Activated CD8-positive, alpha-beta memory T cell treated with anti-CD3 and anti-CD28 coated beads for 4 hours (primary cell): ENCODE measurements around the gene ARL14EPL.

ENCODE experiments used
- DNase-seq, 2 donors: peaks; one replicate each; pipeline ENCODE4 v3.0.0-alpha.2; 2020; ENCODE audit warnings: low read depth in 2 of 2

Gene ARL14EPL

DNA sequence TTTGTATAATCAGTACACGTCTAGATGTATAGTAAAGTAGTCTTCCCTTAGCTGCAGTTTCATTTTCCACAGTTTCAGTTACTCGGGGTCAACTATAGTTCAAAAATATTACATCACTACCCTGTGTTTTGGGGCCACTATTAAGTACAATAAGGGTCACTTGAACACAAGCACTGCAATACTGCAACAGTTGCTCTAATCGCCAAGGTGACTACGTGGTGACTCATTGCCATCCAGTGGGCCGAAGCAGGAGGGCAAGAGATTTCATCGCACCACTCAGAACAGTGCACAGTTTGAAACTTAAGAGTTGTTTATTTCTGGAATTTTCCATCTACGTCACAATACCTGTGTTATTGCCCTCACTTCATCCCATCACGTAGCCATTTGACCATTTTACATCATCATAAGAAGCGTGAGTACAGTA is at the start of gene ARL14EPL:
ARL14EPL (plus strand) TSS at position 379 of the 424 bp plus-strand sequence. CDS start 18,994 bp downstream, outside the sequence.
- no peak for DNase-seq

DNA sequence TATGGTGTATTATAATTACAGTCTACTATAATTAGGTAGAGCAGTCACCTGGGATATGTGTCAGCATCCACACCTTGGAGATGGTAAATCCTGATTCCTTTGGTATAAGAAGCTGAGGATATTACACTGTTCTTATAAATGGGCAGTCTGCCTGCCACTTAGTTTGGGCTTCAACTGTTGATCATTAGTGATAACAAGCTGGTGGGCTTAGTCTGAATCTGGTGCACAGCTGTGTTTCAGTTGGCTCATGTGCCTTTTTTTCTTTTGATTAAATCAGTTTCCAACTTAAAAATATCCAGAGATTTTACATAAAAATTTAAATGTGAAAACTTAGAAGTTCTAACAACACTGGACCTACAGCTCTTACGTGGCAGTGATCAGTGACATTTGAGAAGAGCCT is 48.8 kb upstream of the ARL14EPL start:
- DNase-seq, result no peak

DNA sequence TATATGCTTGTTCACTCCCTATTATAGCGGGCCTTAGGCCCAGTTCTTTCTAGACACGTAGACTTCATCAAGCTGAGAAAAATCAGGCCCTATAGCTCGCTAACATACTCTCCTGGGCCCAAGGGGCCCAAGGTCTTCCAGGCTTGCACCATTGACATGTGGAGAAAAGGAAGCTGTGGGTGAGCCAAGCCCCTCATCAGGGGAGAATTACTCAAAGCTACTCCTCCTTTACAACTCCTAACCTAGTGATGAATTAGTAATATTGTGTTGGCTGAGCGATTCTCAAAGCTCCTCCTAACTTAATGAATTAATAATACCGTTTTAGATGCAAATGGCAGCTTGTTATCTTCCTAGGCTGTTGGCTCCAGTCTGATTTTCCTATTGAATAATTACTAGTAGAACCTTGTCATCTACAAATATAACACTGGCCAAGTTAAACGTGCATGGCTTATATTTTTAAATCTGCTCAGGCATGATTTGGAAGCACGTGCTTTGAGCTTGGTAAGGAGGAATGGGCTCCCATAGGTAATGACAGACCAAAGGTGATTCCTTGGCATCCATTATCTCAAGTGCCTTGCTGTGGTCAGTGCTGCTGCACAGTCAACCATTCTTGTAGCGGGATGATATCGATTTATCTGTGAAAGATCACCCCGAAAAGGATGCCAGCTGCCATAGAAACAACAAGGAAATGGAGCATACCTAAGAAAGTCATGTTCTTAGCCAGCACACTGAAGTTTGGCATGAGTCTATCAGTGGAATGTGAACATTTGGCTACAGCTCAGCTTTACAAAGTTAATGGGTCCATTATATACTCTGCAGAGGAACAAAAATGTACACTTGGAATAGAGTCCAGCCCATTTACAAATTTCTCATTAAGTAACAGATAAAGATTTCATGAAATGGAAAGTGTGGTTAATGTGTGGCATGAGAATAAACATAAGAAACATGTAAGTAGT is 46.2 kb upstream of the ARL14EPL start:
- DNase-seq, result no peak

DNA sequence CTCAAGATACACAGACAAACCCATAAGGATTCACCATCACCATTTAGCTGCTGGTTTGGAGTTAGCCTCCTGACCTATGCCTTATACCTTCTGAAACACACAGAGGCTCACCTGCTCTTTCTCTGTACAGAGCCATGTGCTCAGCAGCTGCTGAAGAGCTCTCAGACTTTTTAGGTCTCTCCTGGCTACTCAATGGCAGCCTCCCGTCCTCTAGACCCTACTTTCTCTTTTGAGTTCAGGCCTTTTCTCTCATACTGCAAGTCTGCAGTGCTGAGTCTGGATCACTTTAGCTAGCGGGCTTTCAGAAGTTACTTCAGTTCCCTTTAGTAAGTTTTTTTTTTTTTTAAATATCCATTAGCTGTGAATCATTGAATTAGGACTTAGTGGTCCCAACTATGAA is 44.3 kb upstream of the ARL14EPL start:
- no peak for DNase-seq

DNA sequence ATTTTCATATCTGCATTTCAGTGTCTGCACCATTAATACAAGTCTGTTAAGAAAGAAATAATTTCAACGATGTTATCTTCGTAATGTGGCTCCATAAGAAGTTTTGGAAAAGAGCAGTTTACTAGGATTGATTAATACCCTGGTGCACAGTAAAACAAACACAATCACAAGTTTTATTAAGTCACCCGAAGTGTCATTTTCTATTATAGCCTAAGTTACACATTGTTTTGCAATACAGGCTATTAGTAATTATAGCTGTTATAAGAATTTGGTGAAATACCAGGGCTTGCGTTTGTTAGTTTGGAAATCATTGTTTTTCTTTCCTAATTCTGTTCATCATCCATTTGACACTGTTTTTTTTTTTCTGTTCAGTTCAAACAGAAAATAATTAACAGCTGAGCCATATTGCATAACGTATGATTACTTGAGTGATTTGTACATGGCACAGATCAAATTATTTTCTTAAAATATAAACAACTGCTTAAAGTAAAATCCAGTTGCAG is 39.4 kb upstream of the ARL14EPL start:
- no peak for DNase-seq

DNA sequence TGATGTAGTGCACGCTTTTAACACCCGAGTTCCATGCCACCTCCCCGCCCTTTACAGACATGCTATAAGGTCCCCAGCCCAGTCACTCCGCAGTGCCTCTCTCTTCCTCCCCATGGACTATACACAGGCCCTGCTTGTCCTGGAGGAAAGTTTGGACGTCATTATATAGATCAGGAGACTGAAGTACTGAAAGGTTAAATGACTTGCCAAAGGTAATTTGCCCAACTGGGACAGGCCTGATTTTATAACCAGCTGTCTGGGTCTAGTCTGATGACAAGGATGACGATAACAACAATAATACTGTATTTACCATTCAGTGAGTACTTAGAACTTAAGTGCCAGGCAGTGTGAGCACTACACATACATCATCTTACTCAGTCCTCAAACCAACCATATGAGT is 36.9 kb upstream of the ARL14EPL start:
- no peak for DNase-seq

DNA sequence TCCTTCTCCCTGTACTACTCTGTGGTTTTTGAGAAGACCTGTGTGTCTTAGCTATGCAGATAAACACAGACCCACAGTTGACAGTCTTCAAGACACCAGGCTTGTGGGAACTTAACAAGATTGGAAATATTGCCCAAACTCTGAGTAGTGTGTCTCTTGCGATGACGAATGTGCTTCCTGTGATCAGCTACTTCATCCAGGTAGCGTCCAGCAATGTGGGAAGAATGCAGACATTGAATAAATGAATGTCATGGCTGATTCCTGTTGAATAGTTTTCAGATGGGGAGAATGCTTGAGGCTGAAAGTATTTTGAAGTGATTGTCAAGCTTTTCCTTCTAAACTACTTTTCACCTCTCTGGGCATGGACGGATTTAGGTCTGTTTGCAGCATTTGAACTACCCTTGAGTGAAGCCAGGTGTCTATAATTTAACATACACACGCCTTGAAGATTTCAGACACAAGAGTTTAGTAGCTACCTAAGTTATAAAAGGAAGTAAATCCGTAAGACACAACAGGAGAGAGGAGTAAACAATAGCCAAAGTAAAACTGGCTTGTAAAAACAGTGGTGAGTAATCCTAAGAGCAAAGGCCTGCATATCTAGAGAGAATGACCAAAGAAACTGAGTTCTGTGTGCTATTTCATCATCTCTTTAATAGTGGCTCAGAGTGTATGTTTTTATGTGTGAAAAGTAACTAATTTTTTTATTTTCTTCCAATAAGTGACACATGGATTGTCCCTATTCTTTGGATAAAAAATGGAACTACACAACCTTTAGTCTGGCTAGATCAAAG is 30.0 kb upstream of the ARL14EPL start:
- no peak for DNase-seq

DNA sequence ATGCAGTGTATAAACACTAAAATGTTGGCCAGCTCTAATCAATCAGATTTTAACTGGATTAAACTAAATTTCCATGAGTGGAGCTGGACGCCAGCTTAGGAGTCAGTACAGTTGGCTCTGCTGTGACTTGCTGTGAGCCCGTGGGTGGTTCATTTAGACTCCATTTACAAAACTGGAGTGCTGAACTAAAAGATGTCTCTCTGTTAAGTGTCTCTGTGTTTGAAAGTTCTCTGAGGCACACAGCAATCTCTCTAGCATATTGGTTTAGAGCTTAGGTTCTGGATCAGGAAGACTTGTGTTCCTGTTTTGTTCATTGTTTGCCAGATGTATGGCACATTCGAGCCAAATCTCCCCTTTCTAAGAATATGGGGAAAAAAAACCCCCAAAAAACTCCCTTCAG is 28.0 kb upstream of the ARL14EPL start:
- DNase-seq, result no peak

DNA sequence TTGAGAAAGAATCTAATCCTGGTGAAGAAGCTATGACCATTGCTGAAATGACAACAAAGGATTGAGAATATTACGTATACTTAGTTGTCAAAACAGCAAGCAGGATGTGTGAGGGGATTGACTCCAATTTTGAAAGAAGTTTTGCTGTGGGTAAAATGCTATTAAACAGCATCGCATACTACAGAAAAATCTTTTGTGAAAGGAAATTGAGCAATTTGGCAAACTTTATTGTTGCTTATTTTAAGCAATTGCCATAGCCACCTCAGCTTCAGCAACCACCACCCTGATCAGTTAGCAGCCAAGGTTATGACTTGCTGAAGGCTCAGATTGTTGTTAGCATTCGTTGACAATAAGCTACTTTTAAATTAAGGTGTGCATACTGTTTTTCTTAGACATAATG is 22.5 kb upstream of the ARL14EPL start:
- no peak for DNase-seq

DNA sequence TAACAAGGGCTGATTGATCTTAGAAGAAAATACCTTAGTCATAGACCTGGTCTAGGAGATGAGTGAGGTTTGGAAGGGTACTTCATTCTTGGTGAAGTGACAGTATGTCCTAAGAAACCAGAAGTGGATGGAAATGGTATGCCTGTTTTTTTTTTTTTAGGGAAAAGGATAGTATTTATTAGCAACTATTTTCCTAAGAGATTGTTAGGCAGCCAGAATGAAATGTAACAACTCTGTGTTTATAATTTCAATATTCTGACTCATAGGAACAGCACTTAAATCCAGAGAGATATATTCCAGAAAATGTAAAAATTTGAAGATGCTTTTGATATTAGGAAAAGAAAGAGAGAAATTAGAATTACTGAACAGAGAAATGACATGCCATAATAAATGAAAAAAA is 21.2 kb upstream of the ARL14EPL start:
- no peak for DNase-seq

DNA sequence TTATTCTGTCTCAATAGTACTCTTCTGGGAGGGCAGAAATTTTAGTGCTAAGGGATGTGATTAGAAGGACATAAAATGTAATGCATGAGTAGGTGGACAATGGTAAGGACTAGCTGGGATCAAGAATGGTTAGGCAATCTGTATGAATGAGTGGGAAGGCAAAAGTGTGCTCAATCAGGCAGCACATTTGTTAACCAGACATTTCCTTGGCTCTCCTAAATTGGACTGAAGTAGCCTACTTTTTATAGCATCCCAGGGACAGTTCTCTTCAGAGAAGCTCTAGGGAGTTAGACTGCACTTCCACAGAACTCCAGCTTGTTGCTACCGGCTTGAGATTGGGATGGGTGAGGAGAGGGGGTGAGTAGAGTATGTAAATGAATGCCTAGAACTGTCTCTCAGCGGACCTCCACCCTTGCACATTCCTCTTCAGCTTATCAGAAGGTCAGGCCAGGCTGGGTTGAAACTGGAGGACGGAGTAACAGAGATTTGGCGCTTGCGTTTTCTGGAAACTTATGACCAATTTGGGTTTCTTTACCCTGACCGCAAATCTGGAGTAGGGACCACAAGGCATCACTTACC is 19.0 kb upstream of the ARL14EPL start:
- DNase-seq, result no peak

DNA sequence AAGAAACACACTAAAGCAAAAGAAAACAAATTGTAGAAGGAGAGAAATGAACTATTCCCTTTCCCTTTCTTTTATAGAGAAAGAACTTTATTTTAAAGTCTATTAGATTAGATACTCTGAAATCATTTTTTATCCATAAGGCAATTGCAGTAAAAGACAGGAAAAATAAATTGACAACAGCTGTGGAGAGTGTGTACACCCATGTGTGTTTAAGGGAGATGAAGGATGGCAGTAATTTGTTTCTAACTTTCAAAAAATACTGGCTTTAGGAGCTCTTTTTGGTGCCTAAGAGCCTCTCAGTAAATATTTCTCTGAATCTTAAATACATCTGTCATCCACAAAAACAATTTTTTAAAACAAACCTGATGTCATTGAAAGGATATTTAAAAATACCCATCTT is 18.3 kb upstream of the ARL14EPL start:
- no peak for DNase-seq

DNA sequence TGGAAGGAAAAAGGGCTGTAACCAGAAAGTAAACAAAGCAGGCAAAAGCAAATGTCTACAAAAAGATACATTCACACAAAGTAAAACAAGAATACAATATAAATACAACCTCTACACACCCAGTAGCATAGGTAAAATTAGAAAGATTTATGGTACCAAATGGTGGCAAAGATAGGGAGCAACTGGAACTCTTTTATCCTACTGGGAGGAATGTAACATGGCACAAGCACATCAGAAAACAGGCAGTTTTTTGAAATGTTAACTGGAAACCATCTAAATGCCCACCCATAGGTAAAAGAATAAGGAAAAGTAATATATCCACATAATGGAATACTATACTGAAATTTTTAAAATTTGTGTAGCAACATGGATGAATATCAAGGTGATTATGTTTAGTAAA is 8.7 kb upstream of the ARL14EPL start:
- no peak for DNase-seq

DNA sequence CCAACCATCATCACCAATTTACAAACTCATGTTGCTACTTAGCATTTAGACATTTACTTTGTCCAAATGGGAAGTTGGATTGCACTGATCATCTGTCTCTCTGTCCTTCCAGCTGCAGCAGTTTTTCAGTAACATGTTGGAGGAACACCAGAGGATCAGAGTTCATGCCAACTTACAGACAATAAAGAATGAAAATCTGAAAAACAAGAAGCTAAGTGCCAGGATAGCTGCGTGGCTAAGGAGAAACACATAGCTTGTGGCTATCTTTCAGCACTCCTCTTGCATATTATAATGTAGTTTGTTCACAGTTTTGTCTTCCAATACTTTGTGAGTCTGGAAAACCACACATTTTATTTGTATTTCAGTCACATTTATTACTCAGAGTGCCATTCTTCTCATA is 6.4 kb upstream of the ARL14EPL start:
- DNase-seq, result no peak

DNA sequence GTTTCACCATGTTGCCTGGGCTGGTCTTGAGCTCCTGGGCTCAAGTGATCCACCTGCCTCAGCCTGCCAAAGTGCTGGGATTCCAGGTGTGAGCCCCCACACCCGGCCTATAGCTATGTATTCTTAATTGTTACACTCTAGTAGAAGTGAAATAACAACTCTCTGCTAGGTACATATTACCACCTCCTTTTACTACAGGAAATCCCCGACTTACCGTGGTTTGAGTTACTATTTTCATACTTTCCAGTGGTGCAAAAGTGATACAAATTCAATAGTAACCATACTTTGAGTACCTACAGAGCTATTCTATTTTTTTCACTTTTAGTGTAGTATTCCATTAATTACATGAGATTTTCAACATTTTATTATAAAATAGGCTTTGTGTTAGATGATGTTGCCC is 719 bp downstream of the ARL14EPL start:
- DNase-seq, result no peak

DNA sequence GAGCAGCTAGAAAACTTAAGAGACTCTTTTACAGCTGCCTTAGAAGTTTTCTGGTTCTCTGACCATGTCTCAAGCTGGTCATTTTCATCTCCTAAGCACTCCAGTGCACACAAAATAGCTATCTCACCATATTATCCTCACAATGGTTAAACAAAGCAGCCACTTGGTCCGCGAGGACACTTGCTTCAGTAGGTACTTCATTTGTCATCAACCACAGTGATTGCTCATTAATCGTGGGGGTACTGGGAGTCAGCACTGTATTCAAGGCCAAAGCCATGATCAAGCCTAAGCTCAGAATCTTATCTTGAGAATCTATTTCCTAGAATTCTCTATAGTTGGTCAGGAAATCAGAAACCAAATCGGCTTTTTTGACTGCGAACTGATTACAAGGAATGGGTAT is 2.9 kb downstream of the ARL14EPL start:
- DNase-seq, result no peak

DNA sequence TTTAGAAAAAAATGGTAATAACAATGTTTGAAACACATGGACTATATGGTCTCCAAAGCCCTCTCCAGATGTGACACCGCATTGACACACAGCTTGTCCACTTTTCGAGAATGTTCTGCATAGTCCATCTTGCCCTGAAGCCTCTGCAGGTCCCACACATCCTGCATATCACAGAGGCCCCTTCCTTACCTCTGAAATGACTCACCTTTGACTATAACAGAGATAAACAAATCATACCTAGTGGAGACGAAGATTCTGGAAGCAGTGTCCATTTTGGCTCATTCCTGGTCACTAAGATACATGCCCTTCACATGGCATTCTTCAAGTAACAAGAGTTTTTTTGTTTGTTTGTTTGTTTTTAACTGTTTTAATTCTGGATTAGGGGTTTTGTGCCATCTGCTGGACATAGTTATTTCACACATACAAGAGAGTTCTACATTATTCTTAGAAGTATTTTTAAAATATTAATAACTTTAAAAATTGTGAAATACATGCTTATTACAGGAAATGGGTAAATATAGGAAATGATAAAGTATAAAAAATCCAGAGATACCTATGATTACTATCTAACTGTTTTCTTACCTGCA is 5.1 kb downstream of the ARL14EPL start:
- DNase-seq, result no peak

DNA sequence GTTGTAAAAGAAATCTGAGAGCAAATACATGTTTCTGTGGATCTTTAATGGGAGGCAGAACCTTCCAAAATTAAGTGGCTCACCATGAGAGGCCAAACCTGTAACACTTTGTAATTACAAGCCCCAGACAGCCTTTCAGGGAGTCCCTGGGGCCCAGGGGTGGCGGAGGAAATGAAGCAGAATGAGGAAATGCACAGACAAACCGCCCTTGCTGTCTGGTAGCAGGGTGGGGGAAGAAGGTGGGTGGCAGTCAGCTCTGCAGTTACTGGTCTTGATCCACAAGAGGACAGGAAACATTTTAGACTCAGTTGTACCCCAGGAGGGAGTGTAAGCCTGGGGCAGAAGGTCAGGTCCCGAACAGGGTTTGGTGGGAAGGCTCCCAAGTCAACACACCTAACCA is 6.5 kb downstream of the ARL14EPL start:
- no peak for DNase-seq

DNA sequence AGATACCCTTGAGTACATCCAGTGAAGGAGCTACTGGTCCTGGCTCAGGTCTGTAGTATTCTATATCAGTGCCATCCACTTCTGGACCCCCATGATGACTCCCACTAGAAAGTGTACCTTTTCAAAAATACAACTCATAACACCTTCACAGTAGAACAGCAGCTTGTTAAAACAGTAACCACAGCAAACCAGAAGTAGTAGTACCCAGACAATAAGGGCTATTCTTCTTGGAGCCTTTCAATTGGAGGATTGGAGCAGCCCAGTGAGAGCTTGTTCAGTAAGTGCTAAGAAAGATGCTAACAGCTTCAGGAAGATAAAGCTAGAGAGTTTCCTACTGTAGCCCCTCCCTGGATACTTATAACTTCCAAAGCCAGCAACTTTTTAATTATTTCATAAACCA is 10.1 kb downstream of the ARL14EPL start:
- no peak for DNase-seq

DNA sequence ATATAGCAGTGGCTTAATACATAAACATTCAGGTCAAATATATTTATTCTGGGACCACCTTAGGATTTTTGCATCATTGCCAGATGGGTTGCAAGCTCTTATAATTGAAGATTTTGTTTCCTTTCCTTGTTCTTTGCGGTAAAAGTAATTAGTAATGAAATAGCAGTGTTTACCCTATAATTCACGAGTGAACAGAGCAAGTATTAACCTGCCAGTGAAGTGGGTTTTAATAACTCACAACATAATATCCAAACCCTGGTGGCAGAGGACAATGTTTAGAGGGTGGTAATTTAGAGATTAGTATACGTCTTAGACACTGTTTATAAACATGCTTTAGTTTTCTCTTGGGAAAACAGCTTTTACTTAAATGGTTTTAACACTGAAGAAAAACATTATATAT is 11.8 kb downstream of the ARL14EPL start:
- DNase-seq, result no peak

DNA sequence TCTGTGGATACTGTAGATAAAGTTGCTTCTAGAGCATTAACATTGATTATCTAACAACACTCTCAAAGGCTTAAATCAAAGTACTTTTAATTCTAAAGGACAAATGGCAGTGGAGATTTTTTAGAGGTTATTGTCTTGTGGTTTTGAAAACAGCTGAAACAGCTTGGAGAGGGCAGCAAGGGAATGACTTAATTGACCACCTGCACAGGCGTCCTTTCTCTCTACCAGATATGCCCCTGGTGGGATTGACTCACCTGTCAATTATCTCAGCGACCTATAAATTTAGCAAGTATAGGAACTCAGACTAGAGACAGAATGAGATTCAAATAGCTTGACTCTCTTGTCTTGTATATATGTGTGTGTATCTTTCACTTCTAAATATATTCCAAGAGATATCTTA is 13.5 kb downstream of the ARL14EPL start:
- DNase-seq, result no peak

DNA sequence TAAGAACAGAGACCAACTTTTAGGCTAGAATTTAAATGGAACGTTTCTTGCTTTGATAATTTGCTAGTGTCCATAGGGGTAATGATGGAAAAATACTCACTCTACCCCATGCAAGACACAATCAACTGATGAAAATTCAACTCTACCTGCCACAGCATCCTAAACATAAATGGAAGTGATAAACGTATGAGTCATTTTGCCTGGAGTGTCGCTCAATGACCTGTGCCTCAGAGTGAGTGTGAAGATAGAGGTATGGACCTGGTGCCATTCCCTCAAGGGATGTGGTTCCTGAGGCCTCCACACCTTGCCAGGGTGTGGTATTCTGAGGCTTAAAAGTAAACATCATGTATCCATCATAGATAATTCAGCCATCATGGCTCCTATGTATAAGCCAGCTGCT is 14.0 kb downstream of the ARL14EPL start:
- no peak for DNase-seq
